ENCODE measurements around the gene GPR61. TPM values are rescaled to one million over a fixed set of nuclear protein-coding genes. Genes with fewer than 3 reads are reported as not detected.

Gene GPR61
- total and polyA plus RNA-seq, 9 of the 15 experiments (the other 6 are each of a cell fraction or from before 2014, with no cell fraction given): 0.04 to 1.1 (median 0.25) TPM; not detected in 4

- TF ChIP-seq CUX1 (CRISPR knock-in tag; IDR thresholded peaks at IDR 0.05) (no peak), KAT2B (IDR thresholded peaks at IDR 0.05; ENCODE audit: low read depth, low read length) (no peak), CBFA2T2 (conservative IDR thresholded peaks at IDR 0.05) (no peak), EGR1 (conservative IDR thresholded peaks at IDR 0.05) (peak; percentile 98), ZNF316 (IDR thresholded peaks at IDR 0.05) (no peak), MITF (IDR thresholded peaks at IDR 0.05) (no peak), POLR3A (IDR thresholded peaks at IDR 0.05; ENCODE audit: borderline replicate concordance, extremely low read depth, insufficient read depth, insufficient read length) (no peak), PURB (CRISPR knock-in tag; IDR thresholded peaks at IDR 0.05; ENCODE audit: low read depth) (no peak), ZNF764 (CRISPR knock-in tag; IDR thresholded peaks at IDR 0.05; ENCODE audit: low read depth) (no peak; the same call in 1 of the 2 replicates), HNRNPLL (IDR thresholded peaks at IDR 0.05; ENCODE audit: low read depth, low read length, poor library complexity, severe bottlenecking) (peak; percentile 60), SRSF9 (IDR thresholded peaks at IDR 0.05; ENCODE audit: borderline replicate concordance, low read depth, low read length) (no peak), ZNF124 (CRISPR knock-in tag; IDR thresholded peaks at IDR 0.05) (no peak), SREBF2 (CRISPR knock-in tag; IDR thresholded peaks at IDR 0.05) (no peak), XRCC5 (IDR thresholded peaks at IDR 0.05; ENCODE audit: low read depth, low read length) (peak; percentile 96), UBTF (IDR thresholded peaks at IDR 0.05; ENCODE audit: borderline replicate concordance in 1 of 2, low read depth in 2 of 2, low read length in 2 of 2) (peak; percentile 64 to 74; a peak in 2 of 4 replicates), NUFIP1 (IDR thresholded peaks at IDR 0.05; ENCODE audit: partially characterized antibody) (no peak), EZH2 (IDR thresholded peaks at IDR 0.05; ENCODE audit: borderline replicate concordance, low read depth, low read length) (no peak)
Observed at GRCh38 chr1:109493805-109494539, 45.7 kb upstream of the GPR61 start, which contains the start of gene CYB561D1 (continued).

All from K562 (cell line).